Activated CD4-positive, CD25-positive, alpha-beta regulatory T cell treated with anti-CD3 and anti-CD28 coated beads, Interleukin-2, amount 50 U/mL, for 24 hours (primary cell): Measurements from ENCODE around the gene RFC2.

Experiments used
- ATAC-seq, 2 donors: fragments of 150-1000 bp; cut with Tn5 transposase; one replicate each; pipeline ENCODE4 v1.10.0; 2021; ENCODE audit warnings: mild to moderate bottlenecking in 1 of 2, moderate library complexity in 1 of 2

RFC2 gene

DNA sequence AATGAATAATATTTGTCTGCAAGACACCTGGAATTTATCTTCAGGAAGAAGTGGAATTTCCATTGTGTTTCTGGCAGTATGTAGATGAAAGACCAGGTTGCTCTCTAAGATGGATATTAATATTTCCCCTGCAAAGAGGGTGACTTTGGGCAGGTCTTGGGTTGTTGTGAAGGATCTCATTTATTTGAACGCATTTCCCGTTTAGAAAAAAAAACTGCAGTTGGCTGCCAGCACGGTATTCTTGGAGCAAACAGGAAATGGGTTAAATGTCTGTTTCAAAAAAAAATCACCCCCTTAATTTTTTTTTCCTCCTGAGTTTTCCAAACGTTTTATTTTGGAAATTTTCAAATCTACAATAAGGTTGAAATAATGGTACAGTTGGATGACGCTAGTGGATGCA is 68.6 kb downstream of the RFC2 start:
- ATAC-seq: no peak

DNA sequence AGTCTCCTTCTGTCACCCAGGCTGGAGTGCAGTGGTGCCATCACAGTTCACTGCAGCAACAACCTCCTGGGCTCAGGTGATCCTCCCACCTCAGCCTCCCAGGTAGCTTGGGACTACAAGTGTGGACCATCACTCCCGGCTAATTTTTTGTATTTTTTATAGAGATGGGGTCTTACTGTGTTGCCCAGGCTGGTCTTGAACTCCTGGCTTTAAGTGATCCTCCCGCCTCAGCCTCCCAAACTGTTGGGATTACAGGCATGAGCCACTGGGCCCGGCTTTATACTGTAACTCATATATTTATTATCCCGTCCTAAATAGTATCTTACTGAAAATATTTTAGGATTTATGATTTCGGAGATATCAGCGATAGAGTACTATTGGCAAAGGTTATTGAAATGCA is 69.2 kb downstream of the RFC2 start:
- no peak for ATAC-seq

GRCh38 chr7:74183653-74184450 is 70.3 kb downstream of the RFC2 start:
- ATAC-seq: peak; percentile 95 to 98

DNA sequence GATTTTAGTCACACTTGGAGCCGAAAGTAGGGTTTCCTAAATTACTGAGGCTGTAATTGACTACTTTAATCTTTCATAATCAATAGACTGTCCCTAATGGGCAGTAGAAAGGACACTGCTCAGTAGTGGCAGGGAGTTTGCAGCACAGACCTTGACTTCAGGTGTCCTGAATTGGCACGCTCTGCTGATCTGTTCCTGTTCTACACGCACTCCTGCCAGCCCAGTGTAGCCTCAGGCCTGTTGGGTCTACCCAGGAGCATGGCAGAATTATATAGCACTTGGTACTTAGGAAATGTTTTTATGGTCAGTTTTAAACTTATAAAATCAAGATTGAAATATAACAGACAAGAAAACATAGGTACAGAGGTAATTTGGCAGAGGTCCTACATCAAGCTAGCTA is 71.1 kb downstream of the RFC2 start:
- ATAC-seq: no peak

DNA sequence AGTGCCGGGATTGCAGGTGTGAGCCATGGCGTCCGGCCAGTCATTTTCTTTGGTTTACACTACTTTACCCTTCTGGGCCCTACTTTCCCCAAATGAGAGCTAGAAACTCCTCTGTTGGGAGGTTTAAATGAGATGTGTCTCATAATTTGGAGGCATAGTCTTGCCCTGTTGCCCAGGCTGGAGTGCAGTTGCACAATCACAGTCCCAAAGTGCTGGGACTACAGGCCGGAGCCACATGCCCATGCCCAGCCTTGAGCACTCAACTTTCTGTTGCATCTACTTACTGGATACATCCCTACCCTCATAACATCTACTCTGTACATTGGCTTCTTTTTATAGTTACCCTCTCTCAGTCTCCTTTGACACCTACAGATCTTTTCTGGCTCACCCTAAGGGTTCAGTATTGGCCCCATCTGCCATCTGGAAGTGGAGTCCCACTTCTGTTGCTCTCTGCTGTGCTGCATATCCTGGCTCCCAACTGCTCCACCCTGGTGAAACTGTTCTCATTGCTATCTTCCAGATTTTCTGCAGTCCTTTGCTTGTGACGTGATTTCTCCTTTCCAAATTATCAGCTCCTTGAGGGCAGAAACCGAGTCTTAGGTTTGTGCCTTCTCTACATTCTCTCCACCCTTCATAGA is 71.6 kb downstream of the RFC2 start:
- no peak for ATAC-seq

GRCh38 chr7:74181821-74182220 is 72.4 kb downstream of the RFC2 start:
- no peak for ATAC-seq
